ENCODE data around the gene TSPAN32. TPM values are rescaled to one million over a fixed set of nuclear protein-coding genes. Genes with fewer than 3 reads are reported as not detected.

TSPAN32 gene
- total RNA-seq, 1 experiment from 2014 or later, result not detected

DNA sequence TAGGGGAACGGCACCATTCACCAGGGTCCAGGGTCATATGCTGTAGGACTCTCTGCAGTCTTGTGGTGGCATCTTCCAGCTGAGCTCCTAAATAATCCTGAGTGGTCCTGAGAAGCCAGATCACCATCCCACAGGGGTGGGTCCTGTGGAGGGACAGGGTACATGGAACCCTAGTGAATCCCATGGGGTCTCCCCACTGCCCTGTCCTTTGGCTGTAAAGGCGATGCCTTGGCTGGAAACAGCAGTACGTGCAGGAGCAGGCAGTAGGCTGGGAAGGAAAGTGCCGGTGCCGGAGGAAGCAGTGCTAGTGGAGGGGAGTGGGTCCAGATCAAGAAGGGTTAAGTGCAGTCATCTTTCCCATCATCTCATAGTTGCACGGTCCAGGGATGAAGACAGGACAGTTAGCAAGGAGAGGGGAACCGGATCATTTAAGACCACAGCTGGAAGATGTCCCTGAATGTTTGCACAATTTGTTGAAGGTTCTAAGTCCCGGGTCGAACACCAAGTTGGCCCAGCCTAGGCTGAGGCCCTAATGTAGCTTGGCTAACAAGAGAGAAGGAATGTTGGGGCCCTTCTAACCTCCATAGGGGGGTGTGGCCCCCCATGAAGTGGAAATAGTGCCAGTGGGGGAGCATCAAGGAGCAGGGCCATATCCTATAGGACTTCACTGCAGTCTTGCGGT, 18.1 kb downstream of the TSPAN32 start:
- H3K4me1 ChIP-seq (ENCODE audit: control insufficient read depth, insufficient read depth, low read length), result 0 out of 2 replicates have a peak, but pooled peaks cover 3% of the 10 kb centered on the region
- ATAC-seq (no peak), DNase-seq (ENCODE audit: low read depth, low spot score) (no peak)
- CTCF ChIA-PET, result no interaction called here
- intact Hi-C loops (cut with micrococcal nuclease; ENCODE audit: unreplicated experiment) (loop anchor here (10.0 kb wide), 1 partner anchor 205 kb away; no protein-coding TSS in a partner anchor), in situ Hi-C loops (cut with HindIII; ENCODE audit: low pct_unique_long_range_greater_than_20kb, low sequenced_read_pairs) (no loop called here)
- no peak overlapping the region for H3K27ac ChIP-seq (ENCODE audit: low read length)
- H3K4me3 ChIP-seq (ENCODE audit: low read depth in 2 of 2, low read length in 2 of 2), result no peak overlapping the region
- TF ChIP-seq POLR2AphosphoS5 (IDR thresholded peaks at IDR 0.05; ENCODE audit: low read depth, low read length), result no peak
- no peak for TF ChIP-seq CTCF (IDR thresholded peaks at IDR 0.05)
- TF ChIP-seq TCF7L2 (IDR thresholded peaks at IDR 0.05; ENCODE audit: low read depth, low read length), result no peak
- no peak for TF ChIP-seq SIN3A (IDR thresholded peaks at IDR 0.05; ENCODE audit: borderline replicate concordance, insufficient read depth, low read depth, low read length)
- no peak for TF ChIP-seq REST (IDR thresholded peaks at IDR 0.05; ENCODE audit: insufficient read depth in 1 of 2, low read depth in 2 of 2, low read length in 1 of 2)
- no TSS peak for BruUV-seq (replicated peaks)
- no peaks in the 10 kb centered on the region for H3K27me3 ChIP-seq (ENCODE audit: control insufficient read depth, insufficient read depth, low read length)
- no peaks in the 10 kb centered on the region for H3K36me3 ChIP-seq (ENCODE audit: control insufficient read depth, insufficient read depth, low read length)
- POLR2A ChIA-PET, result no interaction called here
- no peaks in the 10 kb centered on the region for H3K9me3 ChIP-seq (ENCODE audit: control insufficient read depth, insufficient read depth, low read depth, low read length)

- H3K36me3 ChIP-seq (ENCODE audit: control insufficient read depth, insufficient read depth, low read length), result no peaks in the 10 kb centered on the region
- H3K4me1 ChIP-seq (ENCODE audit: control insufficient read depth, insufficient read depth, low read length), result no peaks in the 10 kb centered on the region
- H3K9me3 ChIP-seq (ENCODE audit: control insufficient read depth, insufficient read depth, low read depth, low read length), result no peaks in the 10 kb centered on the region
- no peak for TF ChIP-seq REST (IDR thresholded peaks at IDR 0.05; ENCODE audit: insufficient read depth in 1 of 2, low read depth in 2 of 2, low read length in 1 of 2)
- TF ChIP-seq POLR2AphosphoS5 (IDR thresholded peaks at IDR 0.05; ENCODE audit: low read depth, low read length), result no peak
- no peak for TF ChIP-seq TCF7L2 (IDR thresholded peaks at IDR 0.05; ENCODE audit: low read depth, low read length)
- TF ChIP-seq CTCF (IDR thresholded peaks at IDR 0.05), result no peak
- no peak for TF ChIP-seq SIN3A (IDR thresholded peaks at IDR 0.05; ENCODE audit: borderline replicate concordance, insufficient read depth, low read depth, low read length)
- BruUV-seq (replicated peaks), result no TSS peak
- intact Hi-C loops (cut with micrococcal nuclease; ENCODE audit: unreplicated experiment) (no loop called here), in situ Hi-C loops (cut with HindIII; ENCODE audit: low pct_unique_long_range_greater_than_20kb, low sequenced_read_pairs) (no loop called here)
- no peak for DNase-seq (ENCODE audit: low read depth, low spot score)
- H3K27me3 ChIP-seq (ENCODE audit: control insufficient read depth, insufficient read depth, low read length), result no peaks in the 10 kb centered on the region
- POLR2A ChIA-PET, result no interaction called here
- no peak overlapping the region for H3K27ac ChIP-seq (ENCODE audit: low read length)
- CTCF ChIA-PET, result no interaction called here
- no peak for ATAC-seq
- H3K4me3 ChIP-seq (ENCODE audit: low read depth in 2 of 2, low read length in 2 of 2), result no peak overlapping the region
Observed at GRCh38 chr11:2320568-2321310, 18.9 kb downstream of the TSPAN32 start.
